IPS DF 4.7 (cell line): ENCODE measurements around the gene TMED4.
"Not testable (repeated sequence)": the region's sequence is repeated elsewhere in the genome, so short reads cannot be mapped to it uniquely, and the experiment has no call there.

ENCODE experiments used
- DNase-seq: peaks from one replicate; pipeline ENCODE4 v3.0.0-alpha.2; 2013; ENCODE audit warnings: low spot score; ENCODE audit errors: extremely low read depth

Gene TMED4

GRCh38 chr7:44568771-44569560, 13.1 kb downstream of the TMED4 start:
- DNase-seq = no peak

DNA sequence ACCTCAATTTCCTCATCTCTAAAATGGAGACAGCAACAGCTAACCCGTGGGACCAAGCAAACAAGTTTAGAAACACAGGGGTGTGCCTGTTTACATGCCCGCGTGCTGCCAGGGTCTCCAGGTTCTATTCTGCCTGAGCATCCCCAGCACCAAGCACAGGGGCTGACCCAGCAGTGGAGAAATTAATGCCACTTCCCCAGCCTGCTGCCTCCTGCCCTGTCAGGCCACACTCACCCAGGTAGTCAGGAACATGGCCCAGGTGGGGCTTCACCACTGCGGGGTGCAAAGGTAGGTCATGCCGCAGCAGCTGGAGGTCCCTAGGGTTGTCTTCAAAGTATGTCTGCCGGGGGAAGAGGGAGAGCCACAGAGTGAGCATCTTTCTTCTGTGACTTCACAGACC, 14.1 kb downstream of the TMED4 start:
- DNase-seq = no peak

GRCh38 chr7:44566680-44567079, 15.4 kb downstream of the TMED4 start:
- DNase-seq = no peak

- DNase-seq = no peak
These were observed 16.1 kb downstream of the TMED4 start for GRCh38 chr7:44565795-44566559.

DNA sequence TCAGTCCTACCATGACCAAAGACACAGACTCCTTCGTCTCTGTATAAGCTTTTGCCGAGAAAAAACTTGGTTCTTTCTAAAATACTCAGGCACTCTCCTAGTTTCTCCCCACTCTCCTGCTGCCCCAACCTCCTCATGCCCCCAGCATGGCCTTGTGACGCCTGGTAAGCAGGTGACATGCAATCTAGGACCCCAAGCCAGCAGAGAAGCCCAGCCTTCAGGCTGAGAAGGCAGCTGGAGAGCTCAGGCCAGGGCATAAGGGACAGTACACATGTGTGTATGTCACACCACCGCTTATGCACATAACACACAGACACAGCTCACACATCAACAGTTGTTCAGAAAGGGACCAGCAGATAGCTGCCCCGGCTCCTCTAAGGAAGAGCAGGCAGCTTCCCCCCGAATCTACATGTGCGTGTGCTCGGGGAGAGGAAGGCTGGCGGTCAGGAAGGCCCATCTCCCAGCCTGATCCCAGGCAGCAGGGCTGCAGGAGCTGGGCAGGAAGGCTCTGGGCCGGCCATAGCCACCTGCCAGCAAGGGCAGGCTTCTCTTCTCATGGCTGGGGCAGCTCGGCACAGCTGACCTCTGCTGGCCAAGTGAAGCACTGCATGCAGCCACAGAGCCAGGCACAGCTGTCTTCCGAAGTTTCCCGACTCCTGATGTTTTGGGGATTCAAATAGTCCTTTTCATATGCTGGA, 16.8 kb downstream of the TMED4 start:
- no peak for DNase-seq

- no peak for DNase-seq
These were observed 17.4 kb downstream of the TMED4 start for GRCh38 chr7:44564606-44565005.

DNA sequence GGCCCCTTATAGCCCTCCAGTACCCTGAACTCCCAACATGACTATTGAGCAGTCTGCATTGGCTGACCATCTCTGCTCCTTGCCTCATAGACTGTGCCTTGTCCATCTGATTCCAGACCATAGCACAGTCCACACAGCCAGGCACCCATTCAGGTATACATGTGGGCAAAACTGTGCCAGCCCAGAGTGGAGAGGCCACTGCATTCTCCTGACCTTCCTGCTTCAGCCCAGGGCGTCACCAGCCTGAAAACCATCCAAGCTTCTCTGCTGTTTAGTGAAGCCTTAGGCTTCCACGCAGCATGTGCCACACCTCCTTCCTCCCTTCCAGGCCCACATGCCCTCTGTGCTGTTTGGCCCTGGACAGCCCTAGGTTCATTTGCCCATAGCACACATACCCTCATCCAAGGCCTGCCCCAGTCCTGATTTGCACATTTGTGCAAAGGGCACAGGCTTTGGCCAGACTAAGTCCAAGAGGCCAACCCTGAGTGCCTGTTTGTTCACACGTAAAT, 18.8 kb downstream of the TMED4 start:
- DNase-seq = no peak

GRCh38 chr7:44562622-44562962, 19.4 kb downstream of the TMED4 start:
- DNase-seq = not testable (repeated sequence)

DNA sequence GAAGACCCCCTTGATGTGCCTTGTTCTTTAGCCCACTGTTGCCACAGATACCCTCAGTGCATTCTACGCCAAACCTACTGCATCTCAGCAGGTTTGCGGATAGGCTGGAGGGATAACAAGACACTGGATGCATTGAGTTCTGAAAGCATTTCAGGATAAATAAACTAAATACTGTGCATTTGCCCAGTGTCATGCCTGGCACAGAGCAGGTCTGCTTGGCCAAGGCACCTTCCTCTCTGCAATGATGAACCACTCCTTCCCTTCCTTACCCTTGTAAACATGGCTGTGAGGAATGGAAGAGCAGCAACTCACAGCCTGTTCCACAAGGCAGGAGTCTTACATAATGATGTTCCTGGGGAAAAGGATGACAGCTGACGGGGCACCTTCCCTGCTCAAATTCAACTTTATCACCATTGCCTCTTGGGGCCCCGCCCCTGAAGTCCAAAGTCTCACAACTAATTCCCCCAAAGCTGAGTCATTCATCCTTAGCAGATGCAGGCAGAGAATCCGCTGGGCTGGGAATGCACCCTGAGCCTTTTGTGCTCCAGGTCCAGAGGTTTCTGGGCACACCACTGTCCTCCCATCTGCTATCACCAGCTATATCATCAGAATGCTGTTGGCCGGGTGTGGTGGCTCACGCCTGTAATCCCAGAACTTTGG, 19.9 kb downstream of the TMED4 start:
- DNase-seq = no peak

GRCh38 chr7:44561481-44561880, 20.6 kb downstream of the TMED4 start:
- DNase-seq = no peak

- DNase-seq = no peak
These were observed 22.5 kb downstream of the TMED4 start for GRCh38 chr7:44559485-44559884.

DNA sequence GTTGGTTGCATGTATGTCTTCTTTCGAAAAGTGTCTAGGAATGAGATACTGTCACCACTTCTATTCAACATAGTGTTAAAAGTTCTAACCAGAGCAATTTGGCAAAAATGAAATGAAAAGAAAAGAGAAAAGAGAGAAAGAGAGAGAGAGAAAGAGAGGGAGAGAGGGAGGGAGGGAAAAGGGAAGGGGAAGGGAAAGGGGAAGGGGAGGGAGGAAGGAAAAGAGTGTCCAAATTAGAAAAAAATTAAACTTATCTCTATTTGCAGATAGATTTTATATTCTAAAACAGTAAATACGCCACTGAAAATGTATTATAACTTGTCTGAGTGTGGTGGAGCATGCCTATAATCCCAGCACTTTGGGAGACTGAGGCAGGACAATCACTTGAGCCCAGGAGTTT, 24.5 kb downstream of the TMED4 start:
- no peak for DNase-seq

DNA sequence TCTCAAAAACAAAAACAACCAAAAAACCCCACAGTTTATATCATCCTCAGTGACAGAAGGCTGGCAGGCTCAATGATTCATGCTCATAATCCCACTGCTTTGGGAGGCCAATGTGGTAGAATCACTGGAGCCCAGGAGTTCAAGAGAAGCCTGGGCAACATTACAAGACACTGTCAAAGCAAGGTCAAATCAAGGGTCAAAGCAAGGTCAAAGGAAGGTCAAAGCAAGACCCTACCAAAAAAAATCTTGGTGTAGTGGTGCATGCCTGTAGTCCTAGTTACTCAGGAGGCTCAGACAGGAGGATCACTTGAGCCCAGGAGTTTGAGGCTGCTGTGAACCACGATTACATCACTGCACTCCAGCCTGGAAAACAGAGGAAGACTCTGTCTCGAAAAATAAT, 26.7 kb downstream of the TMED4 start:
- DNase-seq = no peak

GRCh38 chr7:44552473-44553005, 29.5 kb downstream of the TMED4 start:
- DNase-seq = not testable (repeated sequence)

- no peak for DNase-seq
These were observed 32.6 kb downstream of the TMED4 start for GRCh38 chr7:44549457-44549856.

DNA sequence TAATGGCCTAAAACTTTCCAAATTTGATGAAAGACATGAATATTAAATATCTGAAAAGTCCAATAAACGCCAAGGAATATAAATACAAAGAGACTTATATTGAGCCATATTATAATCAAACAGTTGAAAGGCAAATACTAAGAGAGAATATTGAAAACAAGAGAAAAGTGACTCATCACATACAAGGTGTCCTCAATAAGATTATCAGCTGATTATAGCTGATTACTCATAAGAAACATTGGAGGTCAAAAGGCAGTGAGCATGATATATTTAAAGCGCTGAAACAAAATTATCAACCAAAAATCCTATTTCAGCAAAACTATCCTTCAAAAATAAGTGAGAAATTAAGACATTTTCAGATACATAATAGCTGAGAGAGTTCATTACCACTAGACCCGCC, 33.1 kb downstream of the TMED4 start:
- no peak for DNase-seq

- no peak for DNase-seq
These were observed 34.3 kb downstream of the TMED4 start for GRCh38 chr7:44547536-44548231.

DNA sequence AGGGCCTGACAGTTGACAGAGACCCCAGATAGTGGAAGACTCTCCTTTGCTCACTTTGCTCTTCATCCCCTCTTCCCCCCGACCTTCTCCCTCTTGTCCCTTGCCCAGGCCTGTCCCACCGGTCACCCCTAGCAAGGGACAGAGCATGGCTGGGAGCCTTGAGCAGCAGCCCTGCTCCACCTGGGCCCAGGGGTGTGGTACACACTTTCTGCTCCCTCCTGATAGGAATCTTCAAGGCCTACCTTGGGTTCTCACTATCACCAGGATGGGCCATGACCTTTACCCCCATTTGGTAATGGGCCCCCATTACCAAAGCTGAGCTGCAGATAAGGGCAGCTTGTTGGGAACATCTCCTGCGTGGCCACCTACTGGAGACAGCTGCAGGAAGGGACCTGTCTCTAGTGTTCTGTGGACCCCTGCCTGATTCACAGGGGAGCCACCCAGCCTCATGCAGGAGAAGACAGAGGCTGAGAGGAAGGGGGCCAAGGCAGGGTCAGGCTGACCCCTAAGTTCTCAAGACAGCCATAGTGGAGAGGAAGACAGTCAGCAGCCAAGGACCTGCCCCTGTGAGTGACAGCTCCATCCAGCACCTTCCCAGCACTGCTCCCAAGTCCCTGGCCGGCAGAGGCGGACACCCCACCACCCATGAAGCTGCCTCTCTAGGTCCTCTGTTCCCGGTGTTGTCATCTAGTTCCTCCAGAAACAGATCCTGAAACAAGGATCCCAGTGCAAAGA, 40.0 kb downstream of the TMED4 start:
- DNase-seq = no peak

- no peak for DNase-seq
These were observed 40.8 kb downstream of the TMED4 start, which contains the start of gene NPC1L1 for GRCh38 chr7:44541028-44541869. NPC1L1 (minus strand) TSS chr7:44541330; CDS start chr7:44541259, 71 bp downstream.
